Gastrocnemius medialis (tissue), 4 donors: ENCODE data around the gene GRID1.

Experiments
- CTCF ChIP-seq, 5 experiments: fragments of 450-650 bp in 3 of 5; fragments of 200-600 bp in 2 of 5; sonication (generic) in 2 of 5; IDR thresholded peaks in 4 of 5; conservative IDR thresholded peaks in 1 of 5; 1 replicate in 4 of 5; 2 replicates in 1 of 5; pipeline ENCODE4 v1.5.1; 2016 to 2019; ENCODE audit warnings: antibody characterized with exemption in 5 of 5, mild to moderate bottlenecking in 3 of 5, moderate library complexity in 3 of 5
- POLR2A ChIP-seq, 2 donors: fragments of 450-650 bp; IDR thresholded peaks; one replicate each; pipeline ENCODE4 v1.6.1; 2017; ENCODE audit warnings: antibody characterized with exemption in 2 of 2, mild to moderate bottlenecking in 2 of 2, moderate library complexity in 2 of 2

GRCh38 chr10:86117051-86117450 is 249.5 kb downstream of the GRID1 start:
- TF ChIP-seq CTCF (IDR thresholded peaks at IDR 0.05 in 4 of 5, conservative IDR thresholded peaks at IDR 0.05 in 1 of 5) (no peak), POLR2A (IDR thresholded peaks at IDR 0.05) (no peak)
